NCI-H524 (cell line): ENCODE data around the gene EIF4H.
"Not testable (repeated sequence)": the region's sequence is repeated elsewhere in the genome, so short reads cannot be mapped to it uniquely, and the experiment has no call there.

Source experiments
- DNase-seq, 2 experiments: peaks; one replicate each; lab custom pipeline; 2025; lab: John Stamatoyannopoulos, UW

EIF4H gene

GRCh38 chr7:74175340-74175739 lies 1.2 kb downstream of the EIF4H start:
- no peak for DNase-seq

- DNase-seq, result no peak
Observed at GRCh38 chr7:74176555-74176954, 2.4 kb downstream of the EIF4H start.

- DNase-seq, result no peak
Observed at GRCh38 chr7:74178632-74179031, 4.5 kb downstream of the EIF4H start.

DNA sequence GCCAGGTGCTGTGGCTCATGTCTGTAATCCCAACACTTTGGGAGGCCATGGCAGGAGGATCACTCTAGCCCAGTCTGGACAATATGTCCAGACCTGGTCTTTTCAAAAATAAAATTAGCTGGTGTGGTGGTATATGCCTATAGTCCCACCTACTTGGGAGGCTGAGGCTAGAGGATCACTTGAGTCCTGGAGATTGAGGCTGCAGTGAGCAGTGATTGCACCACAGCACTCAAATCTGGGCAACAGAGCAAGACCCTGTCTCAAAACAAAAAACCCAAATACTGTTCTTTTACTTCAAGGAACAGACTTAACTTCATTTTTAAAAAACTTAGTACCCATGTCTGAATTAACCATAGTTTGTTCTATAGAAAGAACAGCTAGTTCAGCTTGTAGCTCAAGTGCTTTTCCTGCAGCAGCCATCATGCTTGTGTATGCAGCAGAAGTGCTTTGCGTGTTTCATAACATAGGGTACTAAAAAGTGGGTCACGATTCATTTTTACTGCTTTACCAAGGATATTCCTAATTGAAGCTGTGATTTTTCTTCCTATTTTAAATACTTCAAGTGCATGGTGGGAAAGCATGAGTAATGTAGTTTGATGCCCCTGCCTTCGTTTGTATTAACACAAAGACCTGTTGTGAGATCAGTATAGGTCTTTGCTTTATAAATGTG lies 5.9 kb downstream of the EIF4H start:
- no peak for DNase-seq

GRCh38 chr7:74180866-74181265 lies 6.7 kb downstream of the EIF4H start:
- DNase-seq, result no peak

GRCh38 chr7:74181821-74182220 lies 7.7 kb downstream of the EIF4H start:
- no peak for DNase-seq

GRCh38 chr7:74182453-74183090 lies 8.4 kb downstream of the EIF4H start:
- peak in 1 of 2 experiments; percentile 36 for DNase-seq

- DNase-seq, result no peak
Observed at GRCh38 chr7:74183142-74183541, 9.0 kb downstream of the EIF4H start.

DNA sequence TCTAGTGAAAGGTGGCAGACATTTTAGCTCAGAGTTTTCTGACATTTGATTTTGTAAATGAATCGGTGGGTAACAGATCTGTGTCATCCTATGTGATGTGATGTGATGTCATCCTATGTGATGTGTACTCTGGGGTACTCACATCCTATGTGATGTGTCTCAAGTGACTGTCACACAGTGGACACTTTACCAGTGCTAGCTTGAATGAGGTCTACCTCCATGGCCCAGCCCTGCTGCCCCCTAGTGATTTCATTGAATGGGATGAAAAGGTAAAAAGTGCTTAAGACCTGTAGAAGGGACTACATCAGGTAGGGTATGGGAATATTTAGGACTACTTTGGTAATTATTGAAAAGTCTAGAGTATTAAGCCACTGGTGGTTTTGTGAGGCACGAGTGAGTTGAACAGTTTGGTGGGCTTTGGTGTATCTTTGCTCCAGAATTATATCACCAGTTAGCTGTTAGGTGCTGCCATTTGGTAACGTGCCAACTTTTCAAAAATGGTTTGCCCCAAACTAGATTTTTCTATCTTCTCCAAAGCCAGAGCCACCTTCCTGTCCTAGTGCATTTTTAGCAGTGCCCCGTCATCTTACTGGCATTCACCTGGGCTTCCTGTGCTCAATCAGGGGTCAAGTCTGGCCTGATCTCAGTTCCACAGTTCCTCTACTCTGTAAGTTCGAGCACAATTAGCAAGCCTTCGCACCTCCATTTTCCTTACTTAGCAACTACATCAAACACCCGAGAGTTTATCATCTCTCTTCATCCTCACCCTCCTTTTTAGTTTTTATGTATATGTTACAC lies 9.7 kb downstream of the EIF4H start:
- no peak for DNase-seq

DNA sequence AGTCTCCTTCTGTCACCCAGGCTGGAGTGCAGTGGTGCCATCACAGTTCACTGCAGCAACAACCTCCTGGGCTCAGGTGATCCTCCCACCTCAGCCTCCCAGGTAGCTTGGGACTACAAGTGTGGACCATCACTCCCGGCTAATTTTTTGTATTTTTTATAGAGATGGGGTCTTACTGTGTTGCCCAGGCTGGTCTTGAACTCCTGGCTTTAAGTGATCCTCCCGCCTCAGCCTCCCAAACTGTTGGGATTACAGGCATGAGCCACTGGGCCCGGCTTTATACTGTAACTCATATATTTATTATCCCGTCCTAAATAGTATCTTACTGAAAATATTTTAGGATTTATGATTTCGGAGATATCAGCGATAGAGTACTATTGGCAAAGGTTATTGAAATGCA lies 10.9 kb downstream of the EIF4H start:
- no peak for DNase-seq

- no peak for DNase-seq
Observed at GRCh38 chr7:74185636-74186035, 11.5 kb downstream of the EIF4H start.

GRCh38 chr7:74187915-74188675 lies 13.9 kb downstream of the EIF4H start:
- no peak for DNase-seq

DNA sequence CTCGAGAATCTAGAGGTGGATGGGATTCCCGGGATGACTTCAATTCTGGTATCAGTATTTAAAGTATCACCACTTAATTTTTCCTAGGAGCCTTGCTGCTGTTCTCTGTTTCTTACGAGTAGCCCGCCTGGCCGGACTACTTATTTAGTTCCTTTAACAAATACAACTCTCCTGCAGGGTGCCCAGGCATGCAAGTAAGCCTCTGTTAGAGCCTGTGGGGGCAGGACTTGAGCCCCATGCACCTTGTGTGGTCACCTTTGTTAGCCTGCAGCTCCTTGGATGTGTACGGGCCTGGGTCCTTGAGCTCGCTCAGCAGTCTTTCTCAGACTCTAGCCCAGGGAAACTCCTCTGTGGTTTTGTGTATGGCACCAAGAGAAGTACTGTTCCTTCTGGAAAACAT lies 16.1 kb downstream of the EIF4H start:
- no peak for DNase-seq

- DNase-seq, result no peak
Observed at GRCh38 chr7:74191231-74191630, 17.1 kb downstream of the EIF4H start.

DNA sequence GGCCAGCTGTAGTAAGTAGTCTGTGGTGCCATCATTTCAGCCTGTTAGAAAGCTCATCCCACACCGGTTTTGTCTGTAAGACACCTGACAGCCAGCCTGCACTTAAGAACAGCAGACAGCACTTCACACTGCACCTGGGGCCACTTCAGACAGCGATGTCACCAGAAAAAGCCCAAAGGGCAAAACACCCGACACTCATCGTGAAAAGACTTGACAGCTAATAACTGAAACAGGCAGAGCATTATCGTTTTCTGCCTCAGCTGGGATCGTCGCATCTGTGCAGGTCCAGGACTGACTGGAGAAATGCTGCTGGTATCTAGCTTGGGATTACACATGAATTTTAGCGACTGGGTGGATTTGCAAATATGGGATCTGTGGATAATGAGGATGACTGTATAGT lies 18.9 kb downstream of the EIF4H start:
- DNase-seq, result no peak

- DNase-seq, result no peak
Observed at GRCh38 chr7:74193913-74194312, 19.8 kb downstream of the EIF4H start.

DNA sequence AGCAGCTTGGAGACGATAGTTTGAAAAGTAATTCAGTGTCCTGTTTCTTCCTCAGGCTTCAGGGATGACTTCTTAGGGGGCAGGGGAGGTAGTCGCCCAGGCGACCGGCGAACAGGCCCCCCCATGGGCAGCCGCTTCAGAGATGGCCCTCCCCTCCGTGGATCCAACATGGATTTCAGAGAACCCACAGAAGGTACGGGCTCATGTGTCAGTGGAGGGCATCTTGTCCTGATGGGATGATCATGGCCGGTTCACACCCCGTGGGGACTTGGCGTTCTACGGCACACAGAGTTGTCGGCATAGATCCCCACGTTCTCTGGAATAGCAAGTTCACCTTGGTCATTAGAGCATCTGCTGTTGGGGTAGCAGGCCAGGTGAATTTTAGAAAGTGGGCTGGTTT lies 20.5 kb downstream of the EIF4H start:
- no peak for DNase-seq

- DNase-seq, result not testable (repeated sequence)
Observed at GRCh38 chr7:74195139-74195860, 21.1 kb downstream of the EIF4H start.

DNA sequence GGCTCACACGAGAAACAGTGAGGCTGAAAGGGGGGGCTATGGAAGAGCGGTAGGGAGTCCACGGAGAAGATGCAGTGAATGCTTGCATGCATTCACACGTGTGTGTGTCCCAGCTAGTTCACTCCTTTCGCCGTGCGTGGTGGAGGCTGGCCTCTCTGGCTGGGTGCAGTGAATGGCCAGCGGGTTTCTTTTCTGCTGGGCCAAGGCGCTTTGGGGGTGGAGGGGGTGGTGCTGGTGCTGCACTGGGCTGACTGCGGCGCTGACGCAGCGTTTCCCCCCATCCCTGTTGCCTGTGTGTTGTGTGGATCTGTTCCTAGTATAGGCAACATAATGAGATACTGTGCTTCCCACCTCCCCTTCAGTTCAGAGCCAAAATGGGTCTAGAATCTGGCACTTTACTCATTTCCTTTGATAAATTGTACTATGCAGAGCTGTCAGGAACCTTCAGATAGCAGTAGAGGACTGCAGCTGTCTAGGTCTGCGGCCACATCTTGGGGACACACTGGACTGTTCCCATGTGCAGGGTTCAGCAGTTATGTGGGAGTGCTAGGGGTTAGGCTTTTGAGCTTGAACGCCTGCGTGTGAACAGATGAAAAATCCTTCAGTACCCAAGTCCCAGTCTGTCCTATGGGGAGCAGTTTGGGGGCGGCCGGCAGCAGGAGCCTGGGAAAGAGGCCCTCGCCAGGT lies 22.0 kb downstream of the EIF4H start:
- not testable (repeated sequence) for DNase-seq

DNA sequence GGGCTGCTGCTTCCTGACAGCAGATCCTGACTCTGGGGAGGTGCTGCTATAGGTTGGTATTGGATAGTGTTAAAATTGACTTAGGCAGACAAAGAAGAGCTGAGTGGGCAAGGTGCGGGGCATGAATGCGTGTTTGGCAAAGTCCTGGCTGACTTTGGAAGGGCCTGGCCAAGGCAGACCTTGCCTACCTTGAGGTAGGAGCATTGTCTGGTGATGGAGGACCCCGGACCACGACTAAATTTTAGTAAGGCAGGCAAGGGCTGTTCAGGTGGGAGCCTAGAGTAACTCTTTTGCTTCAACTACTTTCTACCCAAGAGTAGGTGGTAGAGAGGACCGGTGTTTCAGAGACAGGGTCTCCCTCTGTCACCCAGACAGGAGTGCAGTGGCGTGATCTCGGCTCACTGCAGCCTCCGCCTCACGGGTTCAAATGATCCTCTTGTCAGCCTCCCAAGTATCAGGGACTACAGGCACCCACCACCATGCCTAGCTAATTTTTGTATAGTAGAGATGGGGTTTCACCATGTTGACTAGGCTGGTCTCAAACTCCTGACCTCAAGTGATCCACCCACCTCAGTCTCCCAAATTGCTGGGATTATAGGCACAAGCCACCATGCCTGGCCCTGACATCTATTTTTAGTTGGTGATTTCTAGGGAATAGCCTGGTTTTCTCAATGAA lies 23.4 kb downstream of the EIF4H start:
- DNase-seq, result no peak
